ENCODE measurements around the gene EMILIN2. TPM values are rescaled to one million over a fixed set of nuclear protein-coding genes. Genes with fewer than 3 reads are reported as not detected.

The EMILIN2 gene
- total and polyA plus RNA-seq, 2 of the 8 experiments (the other 6 are each of a cell fraction or from before 2014, with no cell fraction given) = 6.0 to 7.5 TPM

- H3K18ac ChIP-seq (ENCODE audit: extremely low read depth, low read length) = no peak overlapping the region
- H3K4ac ChIP-seq (replicated peaks; ENCODE audit: insufficient read length, low read depth, low read length) = no peak overlapping the region
- DNase-seq (ENCODE audit: low read depth in 1 of 2, low spot score in 2 of 2) (no peak), FAIRE-seq (no peak)
- POLR2A ChIA-PET (ENCODE audit: partially characterized antibody) = no interaction called here
- H3K27ac ChIP-seq (ENCODE audit: low read depth, low read length) = no peak overlapping the region
- no peak overlapping the region for H3K4me2 ChIP-seq (ENCODE audit: insufficient read depth in 1 of 2, low read depth in 2 of 2, low read length in 2 of 2)
- H3K9ac ChIP-seq (replicated peaks in 1 of 4; ENCODE audit: extremely low read depth in 1 of 4, low read depth in 3 of 4, low read length in 3 of 4) = no peak overlapping the region
- H2BK5ac ChIP-seq (ENCODE audit: low read depth, low read length) = no peak overlapping the region
- H2AFZ ChIP-seq (ENCODE audit: low read length) = no peak overlapping the region
- H4K8ac ChIP-seq (ENCODE audit: extremely low read depth, insufficient read depth, low read length) = no peak overlapping the region
- no peaks in the 10 kb centered on the region for H3K79me1 ChIP-seq (ENCODE audit: low read depth, low read length)
- no peak overlapping the region for H3K23ac ChIP-seq (ENCODE audit: insufficient read length)
- H3K14ac ChIP-seq (ENCODE audit: insufficient read length) = no peak overlapping the region
- no peak overlapping the region for H4K5ac ChIP-seq (ENCODE audit: insufficient read length, low read depth, low read length)
- no peak overlapping the region for H2BK15ac ChIP-seq (ENCODE audit: low read length)
- no peak overlapping the region for H3K56ac ChIP-seq (replicated peaks; ENCODE audit: insufficient read length, low read depth, low read length)
- no peak overlapping the region for H3K4me3 ChIP-seq (ENCODE audit: extremely low read depth in 1 of 4, insufficient read depth in 2 of 4, low read depth in 3 of 4, low read length in 4 of 4)
- H3K79me2 ChIP-seq (ENCODE audit: control insufficient read depth in 1 of 2, insufficient read depth in 2 of 2, low read length in 2 of 2) = no peaks in the 10 kb centered on the region
- H3K23me2 ChIP-seq (ENCODE audit: low read depth, low read length) = no peaks in the 10 kb centered on the region
- no peaks in the 10 kb centered on the region for H3K4me1 ChIP-seq (replicated peaks in 1 of 4; ENCODE audit: control insufficient read depth in 3 of 4, insufficient read depth in 4 of 4, low read length in 3 of 4)
- no peak for TF ChIP-seq GTF2F1 (IDR thresholded peaks at IDR 0.05; ENCODE audit: borderline replicate concordance, low read depth, low read length)
- TF ChIP-seq TBP (IDR thresholded peaks at IDR 0.05; ENCODE audit: low read depth, low read length) = no peak
- no peak overlapping the region for H4K91ac ChIP-seq (replicated peaks; ENCODE audit: insufficient read length, low read length)
- CTCF ChIA-PET (ENCODE audit: partially characterized antibody) = no interaction called here
- peaks cover 7 to 15% of the 10 kb centered on the region in 2 experiments for H3K9me3 ChIP-seq (ENCODE audit: insufficient read depth in 2 of 2, low read depth in 1 of 2, low read length in 1 of 2)
- no peak overlapping the region for H2BK20ac ChIP-seq (ENCODE audit: low read length)
- H4K20me1 ChIP-seq (replicated peaks in 1 of 2; ENCODE audit: control insufficient read depth in 1 of 2, insufficient read depth in 2 of 2, low read length in 2 of 2) = no peaks in the 10 kb centered on the region
- no peak overlapping the region for H2AK5ac ChIP-seq (ENCODE audit: low read depth, low read length)
- no peak overlapping the region for H2BK120ac ChIP-seq (replicated peaks; ENCODE audit: low read depth, low read length)
- H3K27me3 ChIP-seq (replicated peaks in 1 of 4; ENCODE audit: control insufficient read depth in 3 of 4, extremely low read depth in 1 of 4, insufficient read depth in 3 of 4, low read length in 3 of 4) = no peaks in the 10 kb centered on the region
- H2BK12ac ChIP-seq (ENCODE audit: low read depth, low read length) = no peak overlapping the region
- no peaks in the 10 kb centered on the region for H3K36me3 ChIP-seq (ENCODE audit: control insufficient read depth in 2 of 4, insufficient read depth in 4 of 4, low read length in 3 of 4)
- WGBS, 2 experiments (ENCODE audit: extremely low coverage in 1 of 2, insufficient coverage in 1 of 2, insufficient read length in 1 of 2, insufficient replicate concordance in 2 of 2, low coverage in 1 of 2, low lambda C conversion rate in 2 of 2, missing lambda C conversion rate in 1 of 2) = 88% methylated on average over 1 of the region's 1 CpG; no CpG with 5 or more reads in 1 of the 2 experiments
These were observed 35.4 kb upstream of the EMILIN2 start for GRCh38 chr18:2811416-2811815.
